ENCODE data around the gene ABCB11.

DNA sequence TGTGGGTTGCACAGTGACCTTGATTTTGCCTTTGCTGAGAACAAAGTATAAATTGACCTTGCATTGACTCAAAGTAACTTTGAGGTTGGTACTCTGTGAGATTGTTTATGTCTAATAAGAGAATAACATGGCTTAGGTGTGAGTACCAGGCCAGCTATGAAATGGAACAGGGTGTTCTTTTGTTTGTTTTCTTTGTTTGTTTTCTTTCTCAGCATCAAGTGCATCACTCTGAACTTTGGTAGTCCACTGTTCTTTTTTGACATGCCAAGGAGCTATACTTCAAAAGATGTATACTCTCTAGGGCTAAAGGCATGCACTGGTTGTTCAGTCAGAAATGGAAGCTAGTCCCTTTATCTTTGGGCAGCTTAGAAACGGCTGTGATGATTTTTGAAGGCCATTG is 5.1 kb downstream of the ABCB11 start:
- TF ChIP-seq, protein P1, sequence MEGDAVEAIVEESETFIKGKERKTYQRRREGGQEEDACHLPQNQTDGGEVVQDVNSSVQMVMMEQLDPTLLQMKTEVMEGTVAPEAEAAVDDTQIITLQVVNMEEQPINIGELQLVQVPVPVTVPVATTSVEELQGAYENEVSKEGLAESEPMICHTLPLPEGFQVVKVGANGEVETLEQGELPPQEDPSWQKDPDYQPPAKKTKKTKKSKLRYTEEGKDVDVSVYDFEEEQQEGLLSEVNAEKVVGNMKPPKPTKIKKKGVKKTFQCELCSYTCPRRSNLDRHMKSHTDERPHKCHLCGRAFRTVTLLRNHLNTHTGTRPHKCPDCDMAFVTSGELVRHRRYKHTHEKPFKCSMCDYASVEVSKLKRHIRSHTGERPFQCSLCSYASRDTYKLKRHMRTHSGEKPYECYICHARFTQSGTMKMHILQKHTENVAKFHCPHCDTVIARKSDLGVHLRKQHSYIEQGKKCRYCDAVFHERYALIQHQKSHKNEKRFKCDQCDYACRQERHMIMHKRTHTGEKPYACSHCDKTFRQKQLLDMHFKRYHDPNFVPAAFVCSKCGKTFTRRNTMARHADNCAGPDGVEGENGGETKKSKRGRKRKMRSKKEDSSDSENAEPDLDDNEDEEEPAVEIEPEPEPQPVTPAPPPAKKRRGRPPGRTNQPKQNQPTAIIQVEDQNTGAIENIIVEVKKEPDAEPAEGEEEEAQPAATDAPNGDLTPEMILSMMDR (IDR thresholded peaks at IDR 0.05) = no peak
- no peak for TF ChIP-seq POLR2A (IDR thresholded peaks at IDR 0.05)
